Large intestine (tissue), 3 donors: ENCODE results near the gene CXCL17. TPM values are rescaled to one million over a fixed set of nuclear protein-coding genes. Genes with fewer than 3 reads are reported as not detected.

Experiments used
- DNase-seq, 2 donors: peaks; one replicate each; pipeline versions ENCODE4 v3.0.0 to v3.0.0-alpha.2; 2013
- H3K27ac ChIP-seq: one replicate; pipeline ENCODE4 v1.5.1; 2013; ENCODE audit warnings: low read length
- H3K27me3 ChIP-seq: 2 replicates; pipeline ENCODE4 v1.6.1; 2013; ENCODE audit warnings: low read length; ENCODE audit not compliant: control insufficient read depth, insufficient read depth
- H3K36me3 ChIP-seq: 2 replicates; pipeline ENCODE4 v1.6.1; 2013; ENCODE audit warnings: low read length; ENCODE audit not compliant: control insufficient read depth, insufficient read depth
- H3K4me1 ChIP-seq: one replicate; pipeline ENCODE4 v1.6.1; 2013; ENCODE audit warnings: low read length; ENCODE audit not compliant: control insufficient read depth, insufficient read depth
- H3K4me3 ChIP-seq: one replicate; pipeline ENCODE4 v1.5.1; 2013; ENCODE audit warnings: low read length
- H3K9me3 ChIP-seq: one replicate; pipeline ENCODE4 v1.6.1; 2013; ENCODE audit warnings: mild to moderate bottlenecking, low read depth, low read length, moderate library complexity; ENCODE audit not compliant: control insufficient read depth
- WGBS: methylation state at CpG from one replicate; pipeline ENCODE4 v1.1.5; 2013; ENCODE audit warnings: low lambda C conversion rate; ENCODE audit not compliant: insufficient coverage; 5-methylcytosine and 5-hydroxymethylcytosine counted together
- polyA plus RNA-seq: library from polyadenylated mRNA; unstranded; fragments of 120-200 nt; gene quantifications from one replicate; pipeline ENCODE4 v1.2.1, GENCODE V29; 2013

Gene CXCL17
- polyA plus RNA-seq, 1 donor = 0.07 TPM

DNA sequence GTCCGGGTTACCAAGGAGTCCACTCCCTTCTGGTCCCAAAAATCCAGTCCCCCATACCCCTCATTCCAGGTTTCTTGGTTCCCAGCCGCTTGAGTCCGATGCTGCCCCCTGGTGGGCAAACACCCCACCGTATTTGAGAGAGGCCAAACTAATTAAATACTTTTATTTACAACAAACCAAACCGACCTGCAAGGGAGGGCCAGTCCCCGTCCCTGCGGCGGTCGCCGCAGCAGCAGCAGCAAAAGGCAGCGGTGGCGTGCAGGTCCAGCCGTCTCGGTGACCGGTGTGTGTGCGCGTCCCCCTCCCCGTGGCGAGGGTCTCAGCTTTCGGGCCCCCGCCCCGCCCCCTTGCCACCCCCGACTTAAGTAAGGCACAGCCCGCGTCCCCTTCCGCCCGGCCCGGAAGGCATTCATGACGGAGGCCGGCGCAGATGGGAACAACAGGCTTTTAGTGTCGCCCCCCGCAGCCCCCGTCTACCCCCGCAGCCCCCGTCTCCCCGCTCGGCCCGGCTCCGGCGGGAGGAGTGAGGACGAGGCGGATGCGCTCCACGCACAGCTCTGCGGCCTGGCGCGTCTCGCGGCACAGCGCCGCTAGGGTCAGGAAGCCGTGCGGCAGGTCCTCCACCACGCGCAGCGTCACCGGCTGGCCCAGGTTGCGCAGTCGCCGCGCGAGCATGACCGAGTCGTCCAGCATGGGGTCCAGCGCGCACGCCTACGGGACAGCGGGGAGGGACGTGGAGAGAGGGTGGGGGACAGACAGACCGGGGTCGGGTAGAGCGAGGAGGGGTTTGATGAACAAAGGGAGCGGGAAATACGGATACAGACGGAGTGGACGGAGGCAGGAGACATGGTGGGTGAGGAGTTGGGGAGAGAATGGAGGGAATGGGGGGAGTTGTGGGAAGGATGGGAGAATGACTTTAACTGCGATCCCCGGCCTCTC is 41.1 kb downstream of the CXCL17 start:
- H3K4me1 ChIP-seq = peaks cover 11% of the 10 kb centered on the region
- WGBS = 10% methylated on average over 8 of the region's 80 CpGs
- no peaks in the 10 kb centered on the region for H3K27me3 ChIP-seq
- no peak overlapping the region for H3K27ac ChIP-seq
- peak overlapping the region; percentile 29 for H3K4me3 ChIP-seq
- peak; percentile 66 to 70 for DNase-seq
- peaks cover 27% of the 10 kb centered on the region for H3K36me3 ChIP-seq
- H3K9me3 ChIP-seq = no peaks in the 10 kb centered on the region

DNA sequence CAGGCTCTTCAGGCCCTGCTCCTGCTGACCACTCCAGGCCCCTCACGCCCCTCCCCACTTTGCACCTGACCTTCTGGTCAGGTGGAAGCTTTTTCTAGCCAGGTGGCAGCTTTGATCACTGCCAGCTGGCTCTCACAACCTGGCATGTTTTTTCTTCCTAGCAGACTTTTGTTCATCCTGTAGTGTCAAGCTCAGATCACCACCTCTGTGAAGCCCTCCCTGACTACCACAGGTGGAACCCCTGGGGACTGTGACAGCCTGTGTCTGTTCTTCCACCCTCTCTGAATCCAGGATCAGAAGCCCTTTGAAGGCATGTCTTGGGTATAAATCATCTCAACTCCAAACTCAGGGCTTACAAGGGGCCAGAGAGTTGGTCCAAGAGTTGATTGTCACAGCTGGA is 42.3 kb downstream of the CXCL17 start:
- Histone ChIP-seq H3K4me1 (peaks cover 11% of the 10 kb centered on the region), H3K27me3 (no peaks in the 10 kb centered on the region), H3K36me3 (peaks cover 15% of the 10 kb centered on the region), H3K9me3 (no peaks in the 10 kb centered on the region), H3K27ac (no peak overlapping the region), H3K4me3 (no peak overlapping the region)
- WGBS = no CpG with 5 or more reads among the region's 1 CpG
- DNase-seq = no peak

DNA sequence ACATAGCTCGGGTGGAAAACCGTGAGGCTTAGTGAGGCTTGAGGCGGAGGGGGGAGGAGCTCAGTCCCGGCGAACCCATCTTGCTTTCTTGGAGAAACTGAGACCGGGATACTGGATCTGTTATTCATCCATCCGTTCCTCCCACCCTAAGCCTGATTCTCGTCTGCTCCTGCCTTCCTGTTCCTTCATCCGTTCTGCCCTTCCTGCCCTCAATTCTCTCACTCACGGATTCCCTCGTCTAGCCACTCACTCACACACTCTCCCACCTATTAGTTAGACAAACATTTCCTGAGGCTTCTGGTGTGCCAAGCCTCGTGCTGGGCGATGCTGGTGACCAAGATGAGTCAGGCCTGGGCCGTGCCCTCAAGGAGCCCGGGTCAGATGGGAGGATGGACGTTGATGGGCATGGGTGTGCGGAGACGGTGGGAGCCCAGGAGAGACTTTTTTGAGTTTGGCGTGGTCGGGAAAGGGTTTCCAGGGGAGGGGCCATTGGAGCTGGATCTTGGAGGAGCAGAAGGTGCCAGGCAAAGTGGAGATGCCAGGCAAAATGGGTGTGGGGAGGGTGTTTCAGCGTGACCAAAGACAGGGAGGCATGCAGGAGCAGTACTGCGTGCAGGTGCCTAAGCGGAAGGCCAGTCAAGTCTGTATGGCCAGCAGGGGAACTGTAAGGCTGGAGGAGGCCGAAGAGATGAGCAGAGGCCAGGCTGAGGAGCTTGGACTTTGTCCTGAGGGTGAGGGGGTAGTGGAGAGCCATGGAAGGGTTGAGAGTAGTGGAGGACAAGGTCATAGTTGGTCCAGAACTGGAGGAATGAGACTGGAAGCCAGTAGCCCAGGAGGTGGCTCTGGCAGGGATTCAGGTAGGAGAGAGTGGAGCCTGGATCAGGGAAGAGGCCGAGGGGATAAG is 45.2 kb downstream of the CXCL17 start:
- H3K36me3 ChIP-seq = no peaks in the 10 kb centered on the region
- peaks cover 11% of the 10 kb centered on the region for H3K4me1 ChIP-seq
- no peaks in the 10 kb centered on the region for H3K9me3 ChIP-seq
- no peak for DNase-seq
- H3K27me3 ChIP-seq = no peaks in the 10 kb centered on the region
- WGBS = 0% methylated on average over 4 of the region's 25 CpGs
- H3K27ac ChIP-seq = peak overlapping the region; percentile 50
- H3K4me3 ChIP-seq = peak overlapping the region; percentile 54

DNA sequence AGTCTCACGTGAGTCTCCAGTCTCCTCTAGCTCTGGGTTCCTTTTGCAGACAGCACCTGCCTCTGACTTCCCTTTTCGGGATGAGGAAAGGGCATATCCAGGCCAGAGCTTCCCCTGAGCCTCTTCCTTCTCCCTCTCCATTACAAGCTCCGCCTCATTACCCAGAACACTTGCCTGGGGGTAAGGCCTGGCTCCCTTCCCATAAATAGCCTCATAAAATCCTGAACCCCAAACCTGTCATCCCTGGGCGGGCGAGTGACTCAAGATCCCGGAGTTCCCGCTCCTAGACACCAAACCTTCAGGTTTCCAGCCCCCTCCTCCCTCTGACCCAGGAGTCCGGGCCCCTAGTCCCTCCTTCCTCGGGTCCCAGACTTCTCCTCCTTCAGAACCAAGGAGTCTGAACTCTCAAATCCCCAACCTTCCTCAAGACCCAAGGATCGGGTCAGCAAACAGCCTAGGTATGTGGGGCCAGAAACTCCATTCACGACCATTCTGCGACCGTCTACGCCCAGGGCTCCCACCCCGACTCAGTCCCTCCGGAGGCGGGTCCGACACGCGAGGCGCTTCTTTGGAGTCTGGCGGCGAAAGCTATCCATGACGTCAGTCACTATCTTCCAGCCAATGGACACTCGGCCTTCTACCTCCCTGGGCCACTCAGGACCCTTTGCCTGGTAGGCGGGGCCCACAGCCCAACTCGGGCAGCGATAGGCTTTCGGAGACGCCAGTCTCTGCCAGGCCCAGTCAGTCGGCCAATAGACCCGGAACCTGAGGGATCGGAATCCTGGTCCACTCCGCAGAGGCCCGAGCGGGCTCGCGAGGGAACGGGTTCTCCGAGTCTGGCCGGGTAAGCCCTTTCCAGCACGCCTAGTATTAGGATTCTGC is 46.1 kb downstream of the CXCL17 start:
- Histone ChIP-seq H3K4me1 (peaks cover 11% of the 10 kb centered on the region), H3K27ac (peak overlapping the region; percentile 58), H3K9me3 (no peaks in the 10 kb centered on the region), H3K36me3 (no peaks in the 10 kb centered on the region), H3K4me3 (peak overlapping the region; percentile 54), H3K27me3 (peaks cover 6% of the 10 kb centered on the region)
- DNase-seq = peak; percentile 99
- WGBS = 83% methylated on average over 1 of the region's 42 CpGs

DNA sequence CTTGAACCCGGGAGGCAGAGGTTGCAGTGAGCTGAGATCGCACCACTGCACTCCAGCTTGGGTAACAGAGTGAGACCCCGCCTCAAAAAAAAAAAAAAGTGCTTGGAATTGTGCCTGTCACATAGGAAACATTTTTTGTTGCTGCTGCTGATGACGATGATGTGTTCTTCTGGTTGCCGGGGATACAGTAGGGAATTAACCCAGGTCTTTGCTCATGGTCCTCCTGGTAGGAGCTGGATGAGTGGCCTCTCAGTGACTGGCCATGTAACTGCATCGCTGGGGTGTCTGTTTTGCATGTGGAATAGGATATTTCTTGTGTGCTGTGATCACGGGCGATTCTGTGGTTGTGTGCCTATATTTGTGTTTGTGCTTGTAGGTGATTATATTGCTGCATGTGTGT is 48.0 kb downstream of the CXCL17 start:
- Histone ChIP-seq H3K9me3 (no peaks in the 10 kb centered on the region), H3K27me3 (peaks cover 23% of the 10 kb centered on the region), H3K27ac (no peak overlapping the region), H3K4me3 (no peak overlapping the region), H3K36me3 (no peaks in the 10 kb centered on the region), H3K4me1 (peaks cover 7% of the 10 kb centered on the region)
- WGBS = no CpG with 5 or more reads among the region's 8 CpGs
- DNase-seq = no peak

DNA sequence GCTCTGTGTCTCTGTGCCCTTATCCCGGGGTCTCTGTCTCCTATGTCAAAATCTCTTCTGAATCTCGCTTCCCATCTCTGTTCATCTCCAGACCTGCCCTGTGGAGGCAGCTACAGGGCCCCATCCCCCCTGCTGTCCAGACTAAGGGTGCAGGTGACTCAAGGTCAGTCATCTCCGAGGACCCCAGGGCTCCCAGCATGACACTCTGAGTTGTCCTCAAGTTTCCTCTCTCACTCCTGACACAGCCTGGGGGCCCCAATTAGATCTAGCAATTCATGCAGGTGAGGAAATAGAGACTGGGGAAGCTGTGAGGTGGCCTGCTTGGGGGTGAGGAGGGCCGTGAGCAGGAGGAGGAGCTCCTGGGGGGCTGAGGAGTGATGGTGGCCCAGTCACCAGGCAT is 50.6 kb downstream of the CXCL17 start:
- H3K36me3 ChIP-seq = no peaks in the 10 kb centered on the region
- DNase-seq = no peak
- H3K9me3 ChIP-seq = no peaks in the 10 kb centered on the region
- H3K4me1 ChIP-seq = no peaks in the 10 kb centered on the region
- H3K4me3 ChIP-seq = no peak overlapping the region
- peaks cover 36% of the 10 kb centered on the region for H3K27me3 ChIP-seq
- H3K27ac ChIP-seq = no peak overlapping the region
- WGBS = no CpG with 5 or more reads among the region's 4 CpGs

DNA sequence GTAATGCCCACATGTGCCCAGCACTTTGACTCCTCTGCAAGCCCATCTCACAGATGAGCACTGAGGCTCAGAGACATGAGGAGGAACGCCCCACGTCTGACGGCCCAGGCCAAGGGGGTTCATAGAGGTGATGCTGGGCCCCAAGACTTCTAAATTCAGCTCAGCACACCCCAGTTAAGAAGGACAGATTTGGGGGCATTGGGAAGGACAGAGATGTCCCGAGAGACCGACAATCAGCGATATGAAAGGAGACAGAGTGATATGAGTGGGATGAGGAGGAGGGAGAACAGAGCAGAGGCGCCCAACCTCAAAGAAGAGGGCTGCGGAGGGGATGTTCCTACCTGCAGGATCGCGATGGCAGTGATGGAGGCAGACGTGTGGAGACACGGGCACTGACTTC is 52.8 kb downstream of the CXCL17 start, which contains the start of gene CNFN:
Gene CNFN, minus strand, starts transcription at position 399 of the 400 bp plus-strand sequence. CDS start 1,260 bp downstream, outside the sequence.
- no peaks in the 10 kb centered on the region for H3K9me3 ChIP-seq
- DNase-seq = no peak
- no peaks in the 10 kb centered on the region for H3K36me3 ChIP-seq
- peaks cover 36% of the 10 kb centered on the region for H3K27me3 ChIP-seq
- no peak within 1 kb of the TSS for H3K27ac ChIP-seq
- WGBS = 60% methylated on average over 1 of the region's 12 CpGs
- H3K4me1 ChIP-seq = no peaks in the 10 kb centered on the region
- H3K4me3 ChIP-seq = no peak within 1 kb of the TSS

DNA sequence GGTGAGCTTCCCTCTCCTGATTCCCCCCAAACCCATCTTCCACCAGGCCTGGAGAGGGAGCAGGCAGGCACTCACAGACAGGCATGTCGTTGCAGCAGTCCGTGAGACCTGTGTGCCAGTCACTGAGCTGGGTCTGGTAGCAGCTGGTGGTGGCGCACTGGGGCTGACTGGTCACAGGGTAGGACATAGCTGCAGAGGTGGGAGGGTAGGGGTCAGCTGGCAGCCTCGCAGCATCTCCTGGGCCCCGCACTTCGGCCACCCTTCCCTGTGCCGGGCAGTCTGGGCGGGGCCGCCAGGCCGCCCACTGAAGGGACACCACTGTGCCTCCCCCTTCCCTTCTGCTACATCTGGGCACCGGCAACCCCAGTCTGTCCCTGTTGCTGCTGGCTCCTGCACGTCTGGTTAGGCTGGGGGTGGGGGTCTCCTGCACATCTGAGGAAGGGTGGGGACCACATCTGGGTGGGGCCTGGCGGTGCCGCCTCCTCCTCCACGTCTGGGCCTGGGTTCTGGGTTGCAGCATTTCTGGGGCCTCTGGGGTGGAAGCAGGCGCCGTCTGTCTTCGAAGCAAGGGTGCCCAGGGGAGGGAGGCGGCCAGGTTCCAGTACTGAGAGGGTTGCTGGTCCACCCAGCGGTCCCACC is 53.8 kb downstream of the CXCL17 start:
- peaks cover 36% of the 10 kb centered on the region for H3K27me3 ChIP-seq

DNA sequence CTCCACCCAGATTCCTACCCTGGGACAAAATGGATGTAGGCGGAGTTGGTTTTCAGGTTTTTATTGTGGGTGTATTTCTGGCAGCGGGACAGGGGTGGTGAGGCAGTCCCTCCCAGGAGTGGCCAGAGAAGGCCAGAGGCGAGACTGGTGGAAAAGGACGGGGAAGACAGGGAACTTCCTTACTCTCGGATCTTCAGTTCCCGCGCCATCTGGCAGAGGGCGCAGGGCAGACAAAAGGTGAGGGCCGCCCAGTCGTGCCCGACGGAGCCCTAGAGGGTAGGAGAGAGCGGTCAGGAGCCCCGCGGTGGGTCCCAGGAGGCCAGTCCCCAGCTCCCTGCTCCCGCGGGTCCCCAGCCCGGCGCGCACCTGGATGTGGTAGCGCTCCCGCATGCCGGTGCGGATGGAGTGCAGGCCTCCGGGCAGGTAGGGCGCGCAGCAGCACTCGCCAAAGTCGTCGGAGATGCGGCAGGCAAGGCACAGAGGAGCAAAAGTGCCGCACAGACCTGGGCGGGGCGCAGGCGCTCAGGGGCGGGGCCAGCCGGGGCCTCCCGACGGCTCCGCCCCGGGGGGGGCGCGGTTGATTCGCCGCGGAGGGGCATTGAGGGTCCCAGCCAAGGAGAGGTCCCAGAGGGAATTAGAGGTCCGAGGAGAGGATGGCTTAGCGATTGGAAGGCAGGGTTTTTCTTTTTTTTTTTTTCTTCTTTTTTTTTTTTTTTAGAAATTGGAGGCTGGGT is 55.6 kb downstream of the CXCL17 start:
- DNase-seq = peak; percentile 62 to 87
- Histone ChIP-seq H3K9me3 (no peaks in the 10 kb centered on the region), H3K27ac (peak overlapping the region; percentile 58), H3K36me3 (no peaks in the 10 kb centered on the region), H3K4me1 (no peaks in the 10 kb centered on the region), H3K4me3 (peak overlapping the region; percentile 48), H3K27me3 (peaks cover 34% of the 10 kb centered on the region)
- no CpG with 5 or more reads among the region's 48 CpGs for WGBS

More for the DNA sequence above, 53.8 kb downstream of the CXCL17 start:
- Histone ChIP-seq H3K27ac (no peak overlapping the region), H3K4me3 (no peak overlapping the region), H3K36me3 (no peaks in the 10 kb centered on the region), H3K9me3 (no peaks in the 10 kb centered on the region), H3K4me1 (no peaks in the 10 kb centered on the region)
- no peak for DNase-seq
- WGBS = no CpG with 5 or more reads among the region's 20 CpGs
